Measurements from ENCODE around the gene ZFYVE9. TPM values are rescaled to one million over a fixed set of nuclear protein-coding genes. Genes with fewer than 3 reads are reported as not detected.

Gene ZFYVE9
- total and polyA plus RNA-seq, 2 of the 4 experiments (the other 2 are of a cell fraction) = 8.3 to 28.7 TPM

DNA sequence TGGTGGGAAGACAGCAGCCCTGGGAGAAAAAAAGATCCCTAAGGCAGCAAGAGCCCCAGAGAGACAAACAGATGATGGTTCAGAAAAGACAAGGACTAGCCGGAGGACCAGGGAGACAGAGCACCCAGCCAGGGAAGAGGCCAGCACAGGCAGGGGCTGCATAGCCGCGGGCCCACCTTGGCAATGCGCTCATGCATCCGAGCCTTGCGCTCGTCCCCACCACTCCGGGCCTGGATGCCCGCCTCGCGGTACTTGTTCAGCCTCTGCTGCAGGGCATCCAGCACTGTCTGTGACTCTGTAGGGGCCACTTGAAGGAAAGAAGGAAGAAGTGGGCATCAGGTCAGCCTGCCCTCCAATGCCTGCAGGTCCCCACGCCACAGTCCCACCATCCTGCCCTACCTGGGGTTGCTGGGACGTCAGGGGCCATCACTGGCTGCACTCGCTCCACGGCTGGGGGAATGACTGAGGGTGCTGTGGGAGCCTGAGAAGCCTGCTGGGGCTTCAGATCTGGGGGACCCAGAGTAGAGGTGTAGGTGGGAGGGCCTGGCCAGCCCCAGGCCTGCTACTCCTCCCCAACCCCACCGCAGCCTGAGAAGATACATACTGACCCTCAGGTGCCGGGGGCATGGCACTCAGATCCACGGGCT lies 217.1 kb downstream of the ZFYVE9 start:
- Histone ChIP-seq H2BK15ac (ENCODE audit: low read depth, low read length) (no peak overlapping the region), H2AK9ac (replicated peaks; ENCODE audit: low read depth, low read length, poor library complexity) (no peak overlapping the region), H3K9me3 (ENCODE audit: control insufficient read depth, insufficient read depth, low read length) (no peaks in the 10 kb centered on the region), H3K9ac (ENCODE audit: low read depth, low read length) (no peak overlapping the region), H3K4me3 (ENCODE audit: insufficient read depth, low read depth, low read length) (no peak overlapping the region), H2BK20ac (ENCODE audit: low read depth, low read length) (no peak overlapping the region), H3K4ac (ENCODE audit: low read depth, low read length) (no peak overlapping the region), H2BK5ac (ENCODE audit: low read depth, low read length, poor library complexity, severe bottlenecking) (no peak overlapping the region), H4K20me1 (ENCODE audit: insufficient read depth, low read length) (no peaks in the 10 kb centered on the region; the same call in 1 of the 2 replicates), H3K36me3 (ENCODE audit: control insufficient read depth, insufficient read depth, low read length) (peaks cover 85% of the 10 kb centered on the region), H3K18ac (ENCODE audit: low read depth, low read length) (no peak overlapping the region), H4K5ac (ENCODE audit: low read depth, low read length) (no peak overlapping the region), H3K27me3 (ENCODE audit: control insufficient read depth, insufficient read depth, low read length) (no peaks in the 10 kb centered on the region), H4K8ac (ENCODE audit: low read depth in 2 of 2, low read length in 2 of 2) (no peak overlapping the region), H4K91ac (ENCODE audit: insufficient read depth, low read depth, low read length) (no peak overlapping the region), H3K27ac (ENCODE audit: insufficient read depth, low read length) (no peak overlapping the region), H3K4me1 (ENCODE audit: control insufficient read depth, insufficient read depth, low read length) (no peaks in the 10 kb centered on the region), H3K14ac (replicated peaks; ENCODE audit: low read depth, low read length) (no peak overlapping the region), H2BK120ac (ENCODE audit: low read depth, low read length) (no peak overlapping the region), H2AK5ac (ENCODE audit: low read depth, low read length) (no peak overlapping the region), H3K23ac (ENCODE audit: low read depth, low read length) (no peak overlapping the region), H3K56ac (ENCODE audit: extremely low read depth, insufficient read depth, low read length) (no peak overlapping the region), H3K4me2 (ENCODE audit: low read depth, low read length) (no peak overlapping the region), H3K79me1 (ENCODE audit: low read depth in 1 of 2, low read length in 2 of 2) (peaks cover 22 to 26% of the 10 kb centered on the region in 2 experiments), H3K9me1 (ENCODE audit: insufficient read depth, low read length) (peaks cover 5% of the 10 kb centered on the region), H2AFZ (replicated peaks; ENCODE audit: low read length, poor library complexity) (no peak overlapping the region)
- ATAC-seq (ENCODE audit: low read depth) (no peak), DNase-seq (no peak)
- intact Hi-C loops (cut with micrococcal nuclease) = no loop called here
- ChIA-PET CTCF (no interaction called here), POLR2A (ENCODE audit: unreplicated experiment) (no interaction called here)
- 100% methylated on average over 4 of the region's 18 CpGs; no CpG with 5 or more reads in 1 of the 2 experiments for WGBS, 2 experiments (ENCODE audit: extremely low coverage in 2 of 2, insufficient read length in 1 of 2)
- no TSS peak for BruUV-seq (replicated peaks)
- in situ Hi-C loops (cut with MboI; ENCODE audit: low sequenced_read_pairs) = no loop called here
- TF ChIP-seq, protein P1, sequence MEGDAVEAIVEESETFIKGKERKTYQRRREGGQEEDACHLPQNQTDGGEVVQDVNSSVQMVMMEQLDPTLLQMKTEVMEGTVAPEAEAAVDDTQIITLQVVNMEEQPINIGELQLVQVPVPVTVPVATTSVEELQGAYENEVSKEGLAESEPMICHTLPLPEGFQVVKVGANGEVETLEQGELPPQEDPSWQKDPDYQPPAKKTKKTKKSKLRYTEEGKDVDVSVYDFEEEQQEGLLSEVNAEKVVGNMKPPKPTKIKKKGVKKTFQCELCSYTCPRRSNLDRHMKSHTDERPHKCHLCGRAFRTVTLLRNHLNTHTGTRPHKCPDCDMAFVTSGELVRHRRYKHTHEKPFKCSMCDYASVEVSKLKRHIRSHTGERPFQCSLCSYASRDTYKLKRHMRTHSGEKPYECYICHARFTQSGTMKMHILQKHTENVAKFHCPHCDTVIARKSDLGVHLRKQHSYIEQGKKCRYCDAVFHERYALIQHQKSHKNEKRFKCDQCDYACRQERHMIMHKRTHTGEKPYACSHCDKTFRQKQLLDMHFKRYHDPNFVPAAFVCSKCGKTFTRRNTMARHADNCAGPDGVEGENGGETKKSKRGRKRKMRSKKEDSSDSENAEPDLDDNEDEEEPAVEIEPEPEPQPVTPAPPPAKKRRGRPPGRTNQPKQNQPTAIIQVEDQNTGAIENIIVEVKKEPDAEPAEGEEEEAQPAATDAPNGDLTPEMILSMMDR (conservative IDR thresholded peaks at IDR 0.05; ENCODE audit: low read depth, low read length) = no peak
- TF ChIP-seq CHD1 (IDR thresholded peaks at IDR 0.05; ENCODE audit: low read depth, low read length) = no peak
- no peak for TF ChIP-seq NFE2L2 (IDR thresholded peaks at IDR 0.05; ENCODE audit: low read depth, low read length)
- TF ChIP-seq MAZ (IDR thresholded peaks at IDR 0.05; ENCODE audit: borderline replicate concordance, low read depth, low read length) = no peak
- TF ChIP-seq MXI1 (IDR thresholded peaks at IDR 0.05; ENCODE audit: borderline replicate concordance, low read depth, low read length) = no peak
- TF ChIP-seq RFX5 (IDR thresholded peaks at IDR 0.05; ENCODE audit: low read depth, low read length) = no peak
- TF ChIP-seq, protein P2, sequence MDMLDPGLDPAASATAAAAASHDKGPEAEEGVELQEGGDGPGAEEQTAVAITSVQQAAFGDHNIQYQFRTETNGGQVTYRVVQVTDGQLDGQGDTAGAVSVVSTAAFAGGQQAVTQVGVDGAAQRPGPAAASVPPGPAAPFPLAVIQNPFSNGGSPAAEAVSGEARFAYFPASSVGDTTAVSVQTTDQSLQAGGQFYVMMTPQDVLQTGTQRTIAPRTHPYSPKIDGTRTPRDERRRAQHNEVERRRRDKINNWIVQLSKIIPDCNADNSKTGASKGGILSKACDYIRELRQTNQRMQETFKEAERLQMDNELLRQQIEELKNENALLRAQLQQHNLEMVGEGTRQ (IDR thresholded peaks at IDR 0.05; ENCODE audit: low read depth, low read length) = no peak
- TF ChIP-seq BHLHE40 (IDR thresholded peaks at IDR 0.05; ENCODE audit: low read depth, low read length) = no peak
- no peak for TF ChIP-seq SMC3 (IDR thresholded peaks at IDR 0.05; ENCODE audit: low read depth, low read length)
- no peak for TF ChIP-seq POLR2A (IDR thresholded peaks at IDR 0.05; ENCODE audit: low read depth, low read length)
- TF ChIP-seq MAFK (IDR thresholded peaks at IDR 0.05; ENCODE audit: low read depth, low read length) = no peak
- no peak for TF ChIP-seq CEBPB (IDR thresholded peaks at IDR 0.05; ENCODE audit: low read depth, low read length)
- no peak for TF ChIP-seq FOS (IDR thresholded peaks at IDR 0.05; ENCODE audit: low read depth, low read length)
- TF ChIP-seq RAD21 (IDR thresholded peaks at IDR 0.05; ENCODE audit: low read length) = no peak
- no peak for TF ChIP-seq RCOR1 (IDR thresholded peaks at IDR 0.05; ENCODE audit: insufficient replicate concordance, low read length)
- TF ChIP-seq, protein P3, sequence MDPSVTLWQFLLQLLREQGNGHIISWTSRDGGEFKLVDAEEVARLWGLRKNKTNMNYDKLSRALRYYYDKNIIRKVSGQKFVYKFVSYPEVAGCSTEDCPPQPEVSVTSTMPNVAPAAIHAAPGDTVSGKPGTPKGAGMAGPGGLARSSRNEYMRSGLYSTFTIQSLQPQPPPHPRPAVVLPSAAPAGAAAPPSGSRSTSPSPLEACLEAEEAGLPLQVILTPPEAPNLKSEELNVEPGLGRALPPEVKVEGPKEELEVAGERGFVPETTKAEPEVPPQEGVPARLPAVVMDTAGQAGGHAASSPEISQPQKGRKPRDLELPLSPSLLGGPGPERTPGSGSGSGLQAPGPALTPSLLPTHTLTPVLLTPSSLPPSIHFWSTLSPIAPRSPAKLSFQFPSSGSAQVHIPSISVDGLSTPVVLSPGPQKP (IDR thresholded peaks at IDR 0.05; ENCODE audit: borderline replicate concordance, low read depth, low read length) = no peak
- dilution Hi-C loops (cut with HindIII; ENCODE audit: low sequenced_read_pairs, unreplicated experiment) = no loop called here

All from IMR-90 (cell line).